ENCODE results near the gene CDH13. TPM values are rescaled to one million over a fixed set of nuclear protein-coding genes. Genes with fewer than 3 reads are reported as not detected.

Gene CDH13
- total RNA-seq, 2 donors from 2014 or later = 2.4 to 6.3 TPM

GRCh38 chr16:83271970-83272575 lies 645.3 kb downstream of the CDH13 start:
- no peaks in the 10 kb centered on the region for H3K27me3 ChIP-seq
- TF ChIP-seq CTCF (IDR thresholded peaks at IDR 0.05) = no peak
- no peak overlapping the region for H3K9ac ChIP-seq (ENCODE audit: low read depth in 2 of 2, low read length in 2 of 2)
- H3K36me3 ChIP-seq = no peaks in the 10 kb centered on the region
- H3K27ac ChIP-seq = no peak overlapping the region
- intact Hi-C loops (cut with DNase I) = no loop called here
- no peak for DNase-seq
- no peaks in the 10 kb centered on the region for H3K9me3 ChIP-seq
- H3K4me1 ChIP-seq = no peaks in the 10 kb centered on the region
- no peak overlapping the region for H3K4me3 ChIP-seq

- no peak overlapping the region for H3K4me3 ChIP-seq
- H3K27ac ChIP-seq = no peak overlapping the region
- no peak for TF ChIP-seq CTCF (IDR thresholded peaks at IDR 0.05)
- H3K9me3 ChIP-seq = no peaks in the 10 kb centered on the region
- no peak for DNase-seq
- H3K4me1 ChIP-seq = no peaks in the 10 kb centered on the region
- H3K27me3 ChIP-seq = no peaks in the 10 kb centered on the region
- H3K36me3 ChIP-seq = no peaks in the 10 kb centered on the region
- no peak overlapping the region for H3K9ac ChIP-seq (ENCODE audit: low read depth in 2 of 2, low read length in 2 of 2)
- intact Hi-C loops (cut with DNase I) = no loop called here
Observed at GRCh38 chr16:83272843-83273242, 646.1 kb downstream of the CDH13 start.

- DNase-seq = no peak
- no peak overlapping the region for H3K4me3 ChIP-seq
- no peak overlapping the region for H3K27ac ChIP-seq
- no peaks in the 10 kb centered on the region for H3K4me1 ChIP-seq
- H3K9me3 ChIP-seq = no peaks in the 10 kb centered on the region
- no peak overlapping the region for H3K9ac ChIP-seq (ENCODE audit: low read depth in 2 of 2, low read length in 2 of 2)
- no peaks in the 10 kb centered on the region for H3K36me3 ChIP-seq
- intact Hi-C loops (cut with DNase I) = no loop called here
- no peaks in the 10 kb centered on the region for H3K27me3 ChIP-seq
- no peak for TF ChIP-seq CTCF (IDR thresholded peaks at IDR 0.05)
Observed at GRCh38 chr16:83273504-83274173, 646.9 kb downstream of the CDH13 start.

GRCh38 chr16:83279251-83279650 lies 652.5 kb downstream of the CDH13 start:
- Histone ChIP-seq H3K27me3 (no peaks in the 10 kb centered on the region), H3K4me3 (no peak overlapping the region), H3K4me1 (no peaks in the 10 kb centered on the region), H3K36me3 (no peaks in the 10 kb centered on the region), H3K9ac (ENCODE audit: low read depth in 2 of 2, low read length in 2 of 2) (no peak overlapping the region), H3K9me3 (no peaks in the 10 kb centered on the region), H3K27ac (no peak overlapping the region)
- no peak for DNase-seq
- no peak for TF ChIP-seq CTCF (IDR thresholded peaks at IDR 0.05)
- intact Hi-C loops (cut with DNase I) = no loop called here

- no peak for TF ChIP-seq CTCF (IDR thresholded peaks at IDR 0.05)
- Histone ChIP-seq H3K4me3 (no peak overlapping the region), H3K27me3 (no peaks in the 10 kb centered on the region), H3K27ac (no peak overlapping the region), H3K4me1 (no peaks in the 10 kb centered on the region), H3K9ac (ENCODE audit: low read depth in 2 of 2, low read length in 2 of 2) (no peak overlapping the region), H3K9me3 (no peaks in the 10 kb centered on the region), H3K36me3 (no peaks in the 10 kb centered on the region)
- DNase-seq = no peak
- intact Hi-C loops (cut with DNase I) = no loop called here
Observed at GRCh38 chr16:83285921-83286320, 659.2 kb downstream of the CDH13 start.
